PC-3 (cell line): ENCODE data around the gene PLXNA3. TPM values are rescaled to one million over a fixed set of nuclear protein-coding genes. Genes with fewer than 3 reads are reported as not detected.

ENCODE experiments used
- ATAC-seq: fragments of 200-7000 bp; cut with Tn5 transposase; 2 replicates; pipeline ENCODE4 v1.9.1; 2020; ENCODE audit warnings: mild to moderate bottlenecking, moderate library complexity
- BruUV-seq: library from RNA; stranded (reverse); fragments of 400-500 nt; replicated peaks from 2 replicates; lab custom pipeline; 2021; lab: Mats Ljungman, UMichigan
- CTCF ChIA-PET: fragments of 300-600 bp; sonication (Branson Sonifier 250); formaldehyde crosslinking; loops from one replicate; lab custom pipeline; 2022; ENCODE audit warnings: antibody characterized with exemption; lab: Charles Lee
- POLR2A ChIA-PET: fragments of 300-600 bp; sonication (Branson Sonifier 250); formaldehyde crosslinking; loops from one replicate; lab custom pipeline; 2022; ENCODE audit warnings: antibody characterized with exemption; ENCODE audit not compliant: unreplicated experiment; lab: Charles Lee
- DNase-seq: peaks from one replicate; pipeline ENCODE4 v3.0.0-alpha.2; 2015
- H2AFZ ChIP-seq: fragments of 300-600 bp; sonication (generic); 2 replicates; pipeline ENCODE4 v1.6.0; 2016; ENCODE audit warnings: antibody characterized with exemption, low read length
- H3F3A ChIP-seq: fragments of 300-600 bp; sonication (generic); one replicate; pipeline ENCODE4 v1.6.0; 2017; ENCODE audit warnings: antibody characterized with exemption, low read length, control low read depth, mild to moderate bottlenecking; ENCODE audit not compliant: unreplicated experiment
- H3K27ac ChIP-seq: fragments of 300-600 bp; sonication (generic); 2 replicates; pipeline ENCODE4 v1.5.1; 2016; ENCODE audit warnings: mild to moderate bottlenecking, low read length
- H3K27me3 ChIP-seq: fragments of 300-600 bp; sonication (generic); 2 replicates; pipeline ENCODE4 v1.6.1; 2016; ENCODE audit warnings: low read length, mixed read lengths
- H3K36me3 ChIP-seq: fragments of 300-600 bp; sonication (generic); 2 replicates; pipeline ENCODE4 v1.6.1; 2016; ENCODE audit warnings: low read depth, mixed run types, low read length, mixed read lengths
- H3K4me1 ChIP-seq: fragments of 300-600 bp; sonication (generic); 2 replicates; pipeline ENCODE4 v1.5.1; 2016; ENCODE audit warnings: low read length; ENCODE audit not compliant: insufficient read depth
- H3K4me2 ChIP-seq: fragments of 300-600 bp; sonication (generic); 2 replicates; pipeline ENCODE4 v1.6.0; 2016; ENCODE audit warnings: low read length
- H3K4me3 ChIP-seq: fragments of 300-600 bp; sonication (generic); 2 replicates; pipeline ENCODE4 v1.5.1; 2016; ENCODE audit warnings: mild to moderate bottlenecking, low read length, mixed read lengths
- H3K79me2 ChIP-seq: fragments of 300-600 bp; sonication (generic); 2 replicates; pipeline ENCODE4 v1.6.1; 2017; ENCODE audit warnings: low read length, mixed read lengths
- H3K9ac ChIP-seq: fragments of 300-600 bp; sonication (generic); 2 replicates; pipeline ENCODE4 v1.6.0; 2016; ENCODE audit warnings: mild to moderate bottlenecking, low read length
- H3K9me2 ChIP-seq: fragments of 300-600 bp; sonication (generic); replicated peaks from 2 replicates; pipeline ENCODE4 v1.6.1; 2016; ENCODE audit warnings: mixed run types, low read length, mixed read lengths
- H3K9me3 ChIP-seq: fragments of 300-600 bp; sonication (generic); 2 replicates; pipeline ENCODE4 v1.6.1; 2016; ENCODE audit warnings: low read length, mixed read lengths
- H4K20me1 ChIP-seq: fragments of 300-600 bp; sonication (generic); 2 replicates; pipeline ENCODE4 v1.6.1; 2016; ENCODE audit warnings: low read length, mixed read lengths
- CTCF ChIP-seq: fragments of 300-600 bp; sonication (generic); conservative IDR thresholded peaks from 2 replicates; pipeline ENCODE4 v1.5.1; 2017; ENCODE audit warnings: antibody characterized with exemption, low read depth, mild to moderate bottlenecking, low read length
- EZH2 ChIP-seq: fragments of 300-600 bp; sonication (generic); IDR thresholded peaks from one replicate; pipeline ENCODE4 v1.6.1; 2017; ENCODE audit warnings: antibody characterized with exemption, mild to moderate bottlenecking, low read length; ENCODE audit not compliant: unreplicated experiment
- EZH2phosphoT487 ChIP-seq: fragments of 300-600 bp; sonication (generic); IDR thresholded peaks from 2 replicates; pipeline ENCODE4 v1.6.1; 2018; ENCODE audit warnings: mild to moderate bottlenecking, antibody characterized with exemption, low read length, borderline replicate concordance
- intact Hi-C: fragments of 100-400 bp; cut with micrococcal nuclease; formaldehyde crosslinking; loops from 2 replicates; pipeline ENCODE4 v1.9.0; 2023
- total RNA-seq: library from RNA; depleted of rRNA; stranded (reverse); fragments of >200 nt; gene quantifications from 2 replicates; pipeline ENCODE4 v1.2.3, GENCODE V29; 2014

PLXNA3 gene
- total RNA-seq, 1 experiment from 2014 or later, result 5.3 TPM

GRCh38 chrX:154515090-154515965 is 57.2 kb downstream of the PLXNA3 start:
- peak overlapping the region; percentile 79 for H2AFZ ChIP-seq
- CTCF ChIA-PET, result no interaction called here
- TSS peak; percentile 64 for BruUV-seq

GRCh38 chrX:154515966-154516655 is 58.0 kb downstream of the PLXNA3 start, which contains the start of gene FAM3A:
Gene FAM3A, minus strand, starts transcription at chrX:154516232. Its CDS starts 460 bp downstream, at chrX:154515772.
- Histone ChIP-seq H3K4me1 (peaks cover 8% of the 10 kb centered on the region), H3F3A (no peaks in the 10 kb centered on the region), H3K4me3 (peak within 1 kb of the TSS; percentile 92), H3K27me3 (no peaks in the 10 kb centered on the region), H2AFZ (peak within 1 kb of the TSS; percentile 95), H4K20me1 (no peaks in the 10 kb centered on the region), H3K9me2 (no peaks in the 10 kb centered on the region), H3K9me3 (no peaks in the 10 kb centered on the region), H3K79me2 (peaks cover 12% of the 10 kb centered on the region), H3K36me3 (no peaks in the 10 kb centered on the region), H3K4me2 (peak within 1 kb of the TSS; percentile 99), H3K9ac (peak within 1 kb of the TSS; percentile 95), H3K27ac (peak within 1 kb of the TSS; percentile 55)
- DNase-seq (peak; percentile 88), ATAC-seq (peak; percentile 97)
- no peak for TF ChIP-seq CTCF
- no peak for TF ChIP-seq EZH2
- TF ChIP-seq EZH2phosphoT487, result no peak
- intact Hi-C loops, result no loop called here
- BruUV-seq, result no TSS peak
- ChIA-PET POLR2A (no interaction called here), CTCF (no interaction called here)

More at GRCh38 chrX:154515090-154515965, 57.2 kb downstream of the PLXNA3 start:
- POLR2A ChIA-PET, result interaction anchor here (0.6 kb wide), 1 partner anchor 116 kb away, joined by 3 read pairs; no protein-coding TSS in a partner anchor
- Histone ChIP-seq H3K27me3 (no peaks in the 10 kb centered on the region), H3K4me3 (peak overlapping the region; percentile 92), H3K4me1 (peaks cover 8% of the 10 kb centered on the region), H3F3A (no peaks in the 10 kb centered on the region), H3K9me2 (no peaks in the 10 kb centered on the region), H4K20me1 (no peaks in the 10 kb centered on the region), H3K36me3 (no peaks in the 10 kb centered on the region), H3K27ac (peak overlapping the region; percentile 55), H3K79me2 (peaks cover 12% of the 10 kb centered on the region), H3K9ac (peak overlapping the region; percentile 95), H3K9me3 (no peaks in the 10 kb centered on the region), H3K4me2 (peak overlapping the region; percentile 99)
- DNase-seq, result peak; percentile 18
- TF ChIP-seq CTCF, result no peak
- no peak for TF ChIP-seq EZH2
- no peak for TF ChIP-seq EZH2phosphoT487
- intact Hi-C loops, result no loop called here
- peak; percentile 5; the same call in 1 of the 2 replicates for ATAC-seq
